ENCODE measurements around the gene MUC4. TPM values are rescaled to one million over a fixed set of nuclear protein-coding genes. Genes with fewer than 3 reads are reported as not detected.

The MUC4 gene
- total RNA-seq, 1 donor from 2014 or later = not detected

DNA sequence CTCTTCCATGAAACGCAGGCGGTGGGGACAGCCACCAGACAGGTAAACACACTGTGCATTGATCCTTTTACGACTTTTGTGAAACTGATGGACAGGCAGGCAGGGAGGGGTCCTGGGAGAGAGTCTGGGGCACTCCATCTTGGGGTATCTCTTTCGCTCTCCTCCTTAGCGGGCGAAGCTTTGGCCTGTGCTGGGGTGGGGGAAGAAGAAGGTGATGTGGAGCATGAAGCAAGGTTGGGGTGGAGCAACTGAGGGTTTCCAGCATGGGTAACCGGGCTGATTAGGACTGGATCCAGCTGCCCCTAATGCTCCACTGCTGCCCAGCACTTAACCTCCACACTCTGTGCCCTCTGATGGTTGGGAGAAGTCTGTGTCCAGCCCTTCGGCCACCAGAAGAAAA lies 65.4 kb downstream of the MUC4 start:
- TF ChIP-seq EZH2 (IDR thresholded peaks at IDR 0.05) = no peak
- TF ChIP-seq, protein P1, sequence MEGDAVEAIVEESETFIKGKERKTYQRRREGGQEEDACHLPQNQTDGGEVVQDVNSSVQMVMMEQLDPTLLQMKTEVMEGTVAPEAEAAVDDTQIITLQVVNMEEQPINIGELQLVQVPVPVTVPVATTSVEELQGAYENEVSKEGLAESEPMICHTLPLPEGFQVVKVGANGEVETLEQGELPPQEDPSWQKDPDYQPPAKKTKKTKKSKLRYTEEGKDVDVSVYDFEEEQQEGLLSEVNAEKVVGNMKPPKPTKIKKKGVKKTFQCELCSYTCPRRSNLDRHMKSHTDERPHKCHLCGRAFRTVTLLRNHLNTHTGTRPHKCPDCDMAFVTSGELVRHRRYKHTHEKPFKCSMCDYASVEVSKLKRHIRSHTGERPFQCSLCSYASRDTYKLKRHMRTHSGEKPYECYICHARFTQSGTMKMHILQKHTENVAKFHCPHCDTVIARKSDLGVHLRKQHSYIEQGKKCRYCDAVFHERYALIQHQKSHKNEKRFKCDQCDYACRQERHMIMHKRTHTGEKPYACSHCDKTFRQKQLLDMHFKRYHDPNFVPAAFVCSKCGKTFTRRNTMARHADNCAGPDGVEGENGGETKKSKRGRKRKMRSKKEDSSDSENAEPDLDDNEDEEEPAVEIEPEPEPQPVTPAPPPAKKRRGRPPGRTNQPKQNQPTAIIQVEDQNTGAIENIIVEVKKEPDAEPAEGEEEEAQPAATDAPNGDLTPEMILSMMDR (IDR thresholded peaks at IDR 0.05) = no peak
- no peak for TF ChIP-seq EZH2phosphoT487 (IDR thresholded peaks at IDR 0.05)
- DNase-seq (ENCODE audit: low spot score) = no peak
- H3K27ac ChIP-seq = no peak overlapping the region
- no peaks in the 10 kb centered on the region for H3K79me2 ChIP-seq (ENCODE audit: low read depth)
- Mint-ChIP-seq H3K4me1 (peaks cover 7% of the 10 kb centered on the region), H3K9me3 (peaks cover 4% of the 10 kb centered on the region), H3K4me3 (no peak overlapping the region), H3K36me3 (no peaks in the 10 kb centered on the region), H3K27me3 (ENCODE audit: insufficient read depth, low read depth) (peaks cover 23% of the 10 kb centered on the region), H3K27ac (no peak overlapping the region)
- no peaks in the 10 kb centered on the region for H3K4me1 ChIP-seq
- no peak overlapping the region for H3K4me2 ChIP-seq
- H3K4me3 ChIP-seq = no peak overlapping the region
- no peaks in the 10 kb centered on the region for H3K9me3 ChIP-seq (ENCODE audit: low read depth)
- no peaks in the 10 kb centered on the region for H3K36me3 ChIP-seq
- H2AFZ ChIP-seq (replicated peaks) = no peak overlapping the region
- no peaks in the 10 kb centered on the region for H4K20me1 ChIP-seq (ENCODE audit: low read depth)
- no peak overlapping the region for H3K9ac ChIP-seq
- H3K27me3 ChIP-seq = peaks cover 36% of the 10 kb centered on the region
- H3F3A ChIP-seq (ENCODE audit: low read depth) = no peaks in the 10 kb centered on the region

DNA sequence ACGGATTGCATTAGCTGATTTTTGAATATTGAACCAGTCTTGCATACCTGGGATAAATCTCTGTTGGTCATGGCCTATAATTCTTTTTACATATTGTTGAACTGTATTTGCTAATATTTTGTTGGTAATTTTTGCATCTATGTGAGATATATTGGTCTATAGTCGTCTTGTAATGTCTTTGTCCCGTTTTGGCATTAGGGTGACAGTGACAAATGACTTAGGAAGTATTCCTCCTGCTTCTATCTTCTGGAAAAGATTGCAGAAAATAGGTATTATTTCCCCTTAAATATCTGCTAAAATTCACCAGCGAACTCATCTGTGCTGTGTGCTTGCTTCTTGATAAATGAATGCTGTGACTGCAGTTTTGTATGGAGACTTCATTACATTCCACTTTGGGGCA lies 67.3 kb downstream of the MUC4 start:
- Mint-ChIP-seq H3K4me1 (peaks cover 7% of the 10 kb centered on the region), H3K27me3 (ENCODE audit: insufficient read depth, low read depth) (peaks cover 27% of the 10 kb centered on the region), H3K36me3 (no peaks in the 10 kb centered on the region), H3K4me3 (no peak overlapping the region), H3K27ac (no peak overlapping the region), H3K9me3 (peaks cover 4% of the 10 kb centered on the region)
- Histone ChIP-seq H3K27ac (no peak overlapping the region), H3K9me3 (ENCODE audit: low read depth) (no peaks in the 10 kb centered on the region), H4K20me1 (ENCODE audit: low read depth) (no peaks in the 10 kb centered on the region), H3K4me2 (no peak overlapping the region), H2AFZ (replicated peaks) (no peak overlapping the region), H3K4me1 (no peaks in the 10 kb centered on the region), H3K27me3 (peaks cover 36% of the 10 kb centered on the region), H3F3A (ENCODE audit: low read depth) (no peaks in the 10 kb centered on the region), H3K4me3 (no peak overlapping the region), H3K79me2 (ENCODE audit: low read depth) (no peaks in the 10 kb centered on the region), H3K9ac (no peak overlapping the region), H3K36me3 (no peaks in the 10 kb centered on the region)
- DNase-seq (ENCODE audit: low spot score) = no peak
- TF ChIP-seq EZH2phosphoT487 (IDR thresholded peaks at IDR 0.05) (no peak), EZH2 (IDR thresholded peaks at IDR 0.05) (no peak)
- TF ChIP-seq, protein P1 (IDR thresholded peaks at IDR 0.05) = no peak

DNA sequence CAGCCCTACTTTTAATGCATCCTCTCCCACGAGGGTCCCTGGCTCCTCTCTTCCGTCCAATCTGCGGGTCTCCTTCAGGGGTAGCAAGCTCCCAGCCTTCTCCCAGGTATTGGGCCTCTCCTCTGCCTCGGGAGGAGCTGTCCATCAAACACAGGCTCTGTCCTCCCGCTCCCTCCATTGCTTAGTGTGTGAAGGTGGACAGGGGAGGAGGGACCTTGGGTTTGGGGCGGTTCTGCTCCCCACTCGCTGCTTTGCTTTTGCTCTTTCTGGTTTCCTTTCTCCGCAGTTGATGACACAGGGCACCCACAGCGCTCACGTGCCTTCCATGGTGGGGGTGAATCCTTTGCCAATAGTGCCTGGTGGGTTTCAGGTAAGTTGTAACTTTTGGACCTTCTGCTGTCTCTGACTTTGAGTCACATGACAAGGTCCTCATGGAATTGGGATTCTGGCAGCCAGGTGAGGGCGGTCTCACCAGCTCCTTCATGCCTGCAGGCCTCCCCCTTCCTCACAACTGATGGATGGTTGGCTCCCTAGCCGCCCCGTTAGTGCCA lies 72.1 kb downstream of the MUC4 start:
- TF ChIP-seq EZH2phosphoT487 (IDR thresholded peaks at IDR 0.05) = no peak
- TF ChIP-seq EZH2 (IDR thresholded peaks at IDR 0.05) = no peak
- TF ChIP-seq, protein P1 (IDR thresholded peaks at IDR 0.05) = no peak
- no peak overlapping the region for H3K4me2 ChIP-seq
- H3K9ac ChIP-seq = no peak overlapping the region
- H3K36me3 ChIP-seq = no peaks in the 10 kb centered on the region
- H3F3A ChIP-seq (ENCODE audit: low read depth) = no peaks in the 10 kb centered on the region
- H4K20me1 ChIP-seq (ENCODE audit: low read depth) = no peaks in the 10 kb centered on the region
- DNase-seq (ENCODE audit: low spot score) = no peak
- no peak overlapping the region for H3K27ac ChIP-seq
- no peak overlapping the region for H3K27ac Mint-ChIP-seq
- no peak overlapping the region for H3K4me3 Mint-ChIP-seq
- H3K4me3 ChIP-seq = no peak overlapping the region
- no peaks in the 10 kb centered on the region for H3K4me1 ChIP-seq
- H3K9me3 ChIP-seq (ENCODE audit: low read depth) = no peaks in the 10 kb centered on the region
- peaks cover 8% of the 10 kb centered on the region for H3K27me3 Mint-ChIP-seq (ENCODE audit: insufficient read depth, low read depth)
- H3K79me2 ChIP-seq (ENCODE audit: low read depth) = no peaks in the 10 kb centered on the region
- no peak overlapping the region for H2AFZ ChIP-seq (replicated peaks)
- no peaks in the 10 kb centered on the region for H3K4me1 Mint-ChIP-seq
- H3K36me3 Mint-ChIP-seq = peaks cover 1% of the 10 kb centered on the region
- H3K27me3 ChIP-seq = peaks cover 6% of the 10 kb centered on the region
- H3K9me3 Mint-ChIP-seq = no peaks in the 10 kb centered on the region

Measured in neural progenitor cell (in vitro differentiated cells).